GM12878 (cell line): ENCODE measurements around the gene LMOD1. TPM values are rescaled to one million over a fixed set of nuclear protein-coding genes. Genes with fewer than 3 reads are reported as not detected.

Experiments
- ATAC-seq: fragments of 200-7000 bp; cut with Tn5 transposase; 3 replicates; pipeline ENCODE4 v1.9.1; 2020; ENCODE audit warnings: mild to moderate bottlenecking, moderate library complexity
- BruUV-seq: library from RNA; stranded (reverse); fragments of 400-500 nt; replicated peaks from 2 replicates; lab custom pipeline; 2021; lab: Mats Ljungman, UMichigan
- CTCF ChIA-PET: fragments of 300-600 bp; sonication (Branson Sonifier 250); formaldehyde crosslinking; extraction: SDS; loops from one replicate; lab custom pipeline; 2021; ENCODE audit warnings: inconsistent platforms; lab: Yijun Ruan, JAX
- POLR2A ChIA-PET: fragments of 350-600 bp; formaldehyde crosslinking; extraction: SDS; loops from one replicate; lab custom pipeline; 2021; ENCODE audit warnings: inconsistent platforms; lab: Charles Lee
- RAD21 ChIA-PET: fragments of 300-600 bp; sonication (Branson Sonifier 250); formaldehyde crosslinking; loops from one replicate; lab custom pipeline; 2023; ENCODE audit warnings: antibody characterized with exemption; ENCODE audit not compliant: unreplicated experiment; lab: Charles Lee
- SMC1A ChIA-PET: fragments of 300-600 bp; sonication (Branson Sonifier 250); formaldehyde crosslinking; loops from one replicate; lab custom pipeline; 2023; ENCODE audit not compliant: unreplicated experiment, uncharacterized antibody; lab: Charles Lee
- DNase-seq: peaks from one replicate; pipeline ENCODE4 v3.0.0-alpha.2; 2011; ENCODE audit warnings: low read depth, low spot score
- FAIRE-seq: peaks from 3 replicates; lab custom pipeline; 2011; peaks lifted over from hg19 to GRCh38; lab: Jason Lieb, UNC
- H2AFZ ChIP-seq: 2 replicates; pipeline ENCODE4 v1.6.0; 2011; ENCODE audit warnings: low read depth, low read length, control low read depth; ENCODE audit not compliant: control insufficient read depth
- H3K27ac ChIP-seq: 2 replicates; pipeline ENCODE4 v1.5.1; 2011; ENCODE audit warnings: control low read depth; ENCODE audit not compliant: control insufficient read depth, insufficient read depth
- H3K27me3 ChIP-seq, 2 experiments: replicated peaks in 1 of 2; 2 replicates each; pipeline versions ENCODE4 v1.6.0 to v1.6.1; 2011; ENCODE audit warnings: low read length in 1 of 2; ENCODE audit not compliant: control insufficient read depth in 2 of 2, insufficient read depth in 2 of 2
- H3K36me3 ChIP-seq, 2 experiments: 2 replicates each; pipeline ENCODE4 v1.5.1; 2011; ENCODE audit warnings: low read length in 1 of 2; ENCODE audit not compliant: control insufficient read depth in 2 of 2, insufficient read depth in 2 of 2
- H3K4me1 ChIP-seq: 2 replicates; pipeline ENCODE4 v1.6.1; 2011; ENCODE audit warnings: mild to moderate bottlenecking, low read length, moderate library complexity, mixed read lengths; ENCODE audit not compliant: control insufficient read depth, insufficient read depth
- H3K4me2 ChIP-seq: 2 replicates; pipeline ENCODE4 v1.6.0; 2011; ENCODE audit warnings: control low read depth; ENCODE audit not compliant: control insufficient read depth, insufficient read depth
- H3K4me3 ChIP-seq: fragments of 200-600 bp; sonication (generic); 2 replicates; pipeline ENCODE4 v1.5.1; 2016
- H3K79me2 ChIP-seq: 2 replicates; pipeline ENCODE4 v1.6.0; 2011; ENCODE audit warnings: low read length; ENCODE audit not compliant: control insufficient read depth, insufficient read depth
- H3K9ac ChIP-seq: 2 replicates; pipeline ENCODE4 v1.8.0; 2011; ENCODE audit warnings: low read length, control low read depth, mixed read lengths; ENCODE audit not compliant: control insufficient read depth, insufficient read depth
- H3K9me3 ChIP-seq: replicated peaks from 3 replicates; pipeline ENCODE4 v1.5.1; 2011; ENCODE audit warnings: mild to moderate bottlenecking, low read length; ENCODE audit not compliant: control insufficient read depth, insufficient read depth
- H4K20me1 ChIP-seq: 2 replicates; pipeline ENCODE4 v1.6.0; 2011; ENCODE audit not compliant: control insufficient read depth, insufficient read depth
- FOXK2 ChIP-seq: fragments of 450-650 bp; IDR thresholded peaks from 2 replicates; pipeline ENCODE4 v1.6.1; 2017; ENCODE audit warnings: mild to moderate bottlenecking, moderate library complexity
- GABPA ChIP-seq: IDR thresholded peaks from 2 replicates; pipeline ENCODE4 v1.6.1; 2014; ENCODE audit warnings: antibody characterized with exemption, low read depth, mild to moderate bottlenecking, inconsistent platforms
- NFYB ChIP-seq: IDR thresholded peaks from 2 replicates; pipeline ENCODE4 v1.6.1; 2011; ENCODE audit warnings: low read depth, mild to moderate bottlenecking, low read length, improper control_type of control experiment, moderate library complexity; ENCODE audit not compliant: insufficient read depth
- RUNX3 ChIP-seq: IDR thresholded peaks from 2 replicates; pipeline ENCODE4 v1.6.1; 2012; ENCODE audit warnings: low read length, inconsistent platforms
- ZNF384 ChIP-seq: IDR thresholded peaks from 2 replicates; pipeline ENCODE4 v1.6.1; 2012; ENCODE audit warnings: low read depth, mild to moderate bottlenecking, low read length, improper control_type of control experiment, borderline replicate concordance
- WGBS: methylation state at CpG from one replicate; pipeline ENCODE4 v1.1.6; 2016; ENCODE audit warnings: low lambda C conversion rate; ENCODE audit not compliant: insufficient replicate concordance, insufficient coverage; ENCODE audit errors: missing lambda C conversion rate; 5-methylcytosine and 5-hydroxymethylcytosine counted together
- in situ Hi-C: fragments of 300-500 bp; cut with MboI; formaldehyde crosslinking; loops from 9 replicates; pipeline ENCODE4 v1.14.3; 2018; ENCODE audit warnings: mixed read lengths
- intact Hi-C: fragments of 100-400 bp; cut with micrococcal nuclease; formaldehyde crosslinking; loops from one replicate; pipeline ENCODE4 v1.14.2; 2022; ENCODE audit not compliant: unreplicated experiment
- polyA plus RNA-seq, 11 experiments: library from polyadenylated mRNA; depleted of rRNA in 4 of 11; unstranded in 6 of 11; stranded (reverse) in 5 of 11; fragments of >200 nt; fragmentation: Nextera tagmentation in 4 of 11; fragmentation: Illumina TruSeq in 1 of 11; extraction: Ambion mirVana in 4 of 11; extraction: Trizol in 1 of 11; gene quantifications; 1 replicate in 1 of 11; 2 replicates in 10 of 11; pipeline versions ENCODE4 v1.2.1 to v1.2.3, GENCODE V29; 2011 to 2016; ENCODE audit warnings: inconsistent platforms in 2 of 11, missing spikeins in 2 of 11, low read depth in 1 of 11
- total RNA-seq, 4 experiments: library from RNA; depleted of rRNA in 3 of 4; stranded (reverse); fragments of >200 nt in 3 of 4; fragmentation: Illumina TruSeq in 1 of 4; extraction: Trizol in 1 of 4; gene quantifications; 2 replicates each; pipeline versions ENCODE4 v1.2.1 to v1.2.3, GENCODE V29; 2013 to 2021
- TF ChIP-seq, protein P1 (sequence below): fragments of 450-650 bp; IDR thresholded peaks from 2 replicates; pipeline ENCODE4 v1.6.1; 2017; ENCODE audit warnings: mild to moderate bottlenecking, moderate library complexity

LMOD1 gene
- total and polyA plus RNA-seq, 10 of the 15 experiments (the other 5 are each of a cell fraction or from before 2014, with no cell fraction given): 0.15 TPM; not detected in 9

DNA sequence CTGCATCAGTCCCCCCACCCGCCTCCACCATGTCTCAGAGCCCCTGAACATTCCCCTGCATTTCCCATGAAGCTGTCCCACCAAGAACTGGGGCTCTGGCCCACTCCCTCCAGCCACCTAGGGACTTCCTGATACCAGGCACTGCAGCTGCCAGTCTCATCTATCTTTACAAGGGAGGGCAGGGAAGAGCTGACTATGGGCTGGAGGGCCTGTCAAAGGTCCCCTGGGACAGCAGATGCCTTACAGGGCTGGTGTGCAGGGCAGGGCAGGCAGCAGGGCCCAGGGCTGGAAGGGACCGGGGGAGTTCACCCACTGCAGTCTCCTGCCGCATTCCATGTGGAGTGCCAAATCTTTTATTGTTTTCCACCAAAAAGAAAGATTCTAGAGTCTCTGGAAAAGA, 40.0 kb downstream of the LMOD1 start (continued):
- TF ChIP-seq NFYB: no peak
- TF ChIP-seq ZNF384: no peak
- no peak for TF ChIP-seq FOXK2
- no peak for TF ChIP-seq GABPA

DNA sequence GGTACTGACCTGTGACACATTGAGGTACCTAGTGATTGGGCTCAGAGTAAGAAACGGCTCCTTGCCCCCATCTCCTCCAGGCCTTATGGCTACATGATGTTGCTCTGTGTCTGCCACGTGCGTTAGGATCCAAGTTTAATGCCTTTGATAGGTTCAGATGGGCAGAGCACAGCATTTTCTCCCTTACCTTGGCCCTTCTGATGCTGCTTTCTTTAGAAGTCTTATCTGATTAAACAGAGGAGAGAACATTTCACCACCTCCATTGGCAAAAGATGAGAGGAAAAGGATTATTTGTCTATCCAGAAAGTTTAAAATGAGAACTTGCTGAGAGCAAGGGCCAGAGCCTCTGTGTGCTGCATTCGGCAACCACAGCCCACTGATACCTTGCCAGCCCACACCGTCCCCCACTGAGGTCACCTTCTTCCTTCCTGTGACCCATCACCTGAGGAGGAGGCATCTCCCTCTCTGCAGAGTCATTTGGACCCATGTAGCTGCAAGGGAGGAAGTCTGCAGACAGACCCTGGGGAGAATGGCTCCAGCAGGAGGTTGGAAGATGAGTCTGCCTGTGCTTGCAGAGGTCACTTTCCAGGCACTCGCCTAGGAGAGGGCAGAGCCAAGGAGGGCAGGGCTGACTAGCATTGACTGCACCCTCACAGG, 41.0 kb downstream of the LMOD1 start:
- FAIRE-seq: no peak
- no peak for DNase-seq

More for the DNA sequence above, 41.0 kb downstream of the LMOD1 start:
- ChIA-PET POLR2A (no interaction called here), CTCF (interaction anchor here (2.2 to 3.4 kb wide), 2 partner anchors 9 kb away, joined by 12 to 17 read pairs; no protein-coding TSS in a partner anchor), SMC1A (interaction anchor here (1.0 to 2.4 kb wide), 2 partner anchors 9 kb away, joined by 3 to 7 read pairs; no protein-coding TSS in a partner anchor), RAD21 (no interaction called here)
- H3K4me1 ChIP-seq: no peaks in the 10 kb centered on the region
- ATAC-seq: peak; percentile 44
- intact Hi-C loops (no loop called here), in situ Hi-C loops (no loop called here)
- no peaks in the 10 kb centered on the region for H3K36me3 ChIP-seq
- no TSS peak for BruUV-seq
- no peak overlapping the region for H3K4me3 ChIP-seq
- H3K9ac ChIP-seq: no peak overlapping the region
- 22% methylated on average over 6 of the region's 6 CpGs for WGBS
- H2AFZ ChIP-seq: no peak overlapping the region
- H3K27ac ChIP-seq: no peak overlapping the region
- TF ChIP-seq, protein P1, sequence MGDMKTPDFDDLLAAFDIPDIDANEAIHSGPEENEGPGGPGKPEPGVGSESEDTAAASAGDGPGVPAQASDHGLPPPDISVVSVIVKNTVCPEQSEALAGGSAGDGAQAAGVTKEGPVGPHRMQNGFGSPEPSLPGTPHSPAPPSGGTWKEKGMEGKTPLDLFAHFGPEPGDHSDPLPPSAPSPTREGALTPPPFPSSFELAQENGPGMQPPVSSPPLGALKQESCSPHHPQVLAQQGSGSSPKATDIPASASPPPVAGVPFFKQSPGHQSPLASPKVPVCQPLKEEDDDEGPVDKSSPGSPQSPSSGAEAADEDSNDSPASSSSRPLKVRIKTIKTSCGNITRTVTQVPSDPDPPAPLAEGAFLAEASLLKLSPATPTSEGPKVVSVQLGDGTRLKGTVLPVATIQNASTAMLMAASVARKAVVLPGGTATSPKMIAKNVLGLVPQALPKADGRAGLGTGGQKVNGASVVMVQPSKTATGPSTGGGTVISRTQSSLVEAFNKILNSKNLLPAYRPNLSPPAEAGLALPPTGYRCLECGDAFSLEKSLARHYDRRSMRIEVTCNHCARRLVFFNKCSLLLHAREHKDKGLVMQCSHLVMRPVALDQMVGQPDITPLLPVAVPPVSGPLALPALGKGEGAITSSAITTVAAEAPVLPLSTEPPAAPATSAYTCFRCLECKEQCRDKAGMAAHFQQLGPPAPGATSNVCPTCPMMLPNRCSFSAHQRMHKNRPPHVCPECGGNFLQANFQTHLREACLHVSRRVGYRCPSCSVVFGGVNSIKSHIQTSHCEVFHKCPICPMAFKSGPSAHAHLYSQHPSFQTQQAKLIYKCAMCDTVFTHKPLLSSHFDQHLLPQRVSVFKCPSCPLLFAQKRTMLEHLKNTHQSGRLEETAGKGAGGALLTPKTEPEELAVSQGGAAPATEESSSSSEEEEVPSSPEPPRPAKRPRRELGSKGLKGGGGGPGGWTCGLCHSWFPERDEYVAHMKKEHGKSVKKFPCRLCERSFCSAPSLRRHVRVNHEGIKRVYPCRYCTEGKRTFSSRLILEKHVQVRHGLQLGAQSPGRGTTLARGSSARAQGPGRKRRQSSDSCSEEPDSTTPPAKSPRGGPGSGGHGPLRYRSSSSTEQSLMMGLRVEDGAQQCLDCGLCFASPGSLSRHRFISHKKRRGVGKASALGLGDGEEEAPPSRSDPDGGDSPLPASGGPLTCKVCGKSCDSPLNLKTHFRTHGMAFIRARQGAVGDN: no peak
- 0 out of 2 replicates have a peak, but pooled peaks have one; percentile 27 for TF ChIP-seq RUNX3
- H3K4me2 ChIP-seq: no peak overlapping the region
- H3K27me3 ChIP-seq: no peaks in the 10 kb centered on the region
- no peaks in the 10 kb centered on the region for H3K9me3 ChIP-seq
- H4K20me1 ChIP-seq: no peaks in the 10 kb centered on the region
- no peaks in the 10 kb centered on the region for H3K79me2 ChIP-seq
